ENCODE data around the gene GCLM.

Gene GCLM

DNA sequence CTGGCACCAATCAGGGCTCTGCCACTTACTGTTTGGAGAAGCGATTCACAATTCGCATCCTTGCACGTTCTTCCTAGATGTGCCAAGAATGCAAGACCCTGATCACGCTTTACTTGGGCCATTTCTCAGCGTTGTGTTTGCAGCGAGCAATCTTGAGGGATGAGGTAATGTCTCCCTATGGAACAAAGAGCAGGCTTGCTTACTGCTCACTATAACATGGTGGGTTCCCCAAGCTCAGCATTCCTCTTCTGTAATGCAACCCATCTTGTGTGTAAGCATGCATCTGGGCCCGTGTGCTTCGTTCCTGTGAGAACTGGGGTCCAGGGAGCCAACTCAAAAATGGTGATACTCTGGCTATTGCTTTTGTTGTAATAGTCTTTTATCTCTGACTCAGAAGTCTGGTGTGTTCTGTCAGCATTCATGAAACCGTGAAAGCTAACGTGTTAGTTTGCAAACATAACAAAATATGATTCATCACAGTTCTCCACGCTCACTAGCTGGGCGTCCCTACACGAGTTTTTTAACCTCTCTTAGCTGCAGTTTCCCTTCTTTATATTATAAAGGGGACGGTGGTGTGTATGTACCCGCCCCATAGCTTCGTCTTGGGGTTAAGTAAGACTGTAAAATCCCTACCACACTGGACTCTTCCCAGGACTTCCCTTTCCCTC, 63.6 kb downstream of the GCLM start:
- DNase-seq = no peak

DNA sequence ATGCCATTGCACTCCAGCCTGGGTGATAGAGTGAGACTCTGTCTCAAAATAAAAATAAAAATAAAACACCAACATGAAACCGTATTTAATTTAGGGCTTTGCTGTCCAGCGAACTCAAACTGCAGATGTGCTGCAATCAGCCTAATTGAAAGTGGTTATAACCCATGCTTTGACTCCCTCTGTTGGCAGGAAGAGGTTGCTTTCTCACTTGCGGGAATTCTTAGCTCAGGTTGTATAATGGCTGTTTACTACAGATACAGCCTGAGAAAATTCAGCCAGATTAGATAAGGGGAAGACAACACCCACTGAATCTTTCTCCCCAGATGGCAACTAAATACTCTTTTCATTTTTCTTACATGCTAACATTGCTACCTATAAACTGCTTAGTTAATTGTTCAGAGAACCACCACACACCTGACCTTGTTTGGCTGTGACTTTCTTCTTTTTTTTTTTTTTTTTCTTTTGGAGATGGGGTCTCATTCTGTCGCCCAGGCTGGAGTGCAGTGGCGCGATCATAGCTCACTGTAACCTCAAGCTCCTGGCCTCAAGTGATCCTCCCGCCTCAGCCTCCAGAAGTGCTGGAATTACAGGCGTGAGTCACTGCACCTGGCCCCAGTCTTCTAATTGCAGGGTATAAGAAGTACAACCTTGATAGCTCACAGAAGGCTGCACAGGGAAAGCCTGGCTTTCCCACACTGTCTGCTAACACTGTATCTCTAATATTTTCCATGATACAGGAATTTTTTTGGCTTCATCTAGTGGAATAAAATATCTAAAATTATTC, 64.8 kb downstream of the GCLM start:
- peak; percentile 70 for DNase-seq

DNA sequence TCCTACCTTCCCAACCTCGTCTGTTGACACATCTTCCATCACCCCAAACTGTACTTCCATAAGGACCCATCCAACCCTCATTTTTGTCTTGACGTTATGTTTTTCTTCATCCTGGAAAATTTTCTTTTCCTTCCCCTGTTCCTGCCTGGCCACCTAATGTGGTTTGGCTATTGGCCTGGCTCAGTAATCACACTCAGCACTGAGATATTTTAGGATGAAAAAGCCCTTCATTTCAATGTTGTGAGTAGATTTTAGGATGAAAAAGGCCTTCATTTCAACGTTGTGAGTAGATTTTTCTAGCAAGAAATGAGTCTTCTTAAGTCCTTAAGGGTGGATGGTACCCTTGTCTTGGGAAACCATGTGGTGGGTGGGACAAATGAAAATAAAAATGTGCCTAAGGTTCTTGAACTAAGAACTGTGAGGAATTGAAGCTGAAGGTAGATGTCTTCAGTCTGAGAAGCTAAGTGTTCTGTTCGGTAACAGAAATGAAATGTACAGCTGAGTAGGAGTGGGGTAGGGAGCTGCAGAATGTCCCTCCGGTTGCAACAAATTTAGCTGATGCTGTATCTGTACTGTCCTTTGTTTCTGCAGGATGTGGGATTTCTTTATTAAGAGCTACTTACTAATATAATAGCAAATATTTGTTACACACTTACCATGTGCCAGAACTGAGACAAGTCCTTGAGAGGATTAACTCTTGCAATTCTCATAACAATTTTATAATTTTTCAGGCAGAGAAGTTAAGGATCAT, 66.3 kb downstream of the GCLM start:
- DNase-seq = no peak

DNA sequence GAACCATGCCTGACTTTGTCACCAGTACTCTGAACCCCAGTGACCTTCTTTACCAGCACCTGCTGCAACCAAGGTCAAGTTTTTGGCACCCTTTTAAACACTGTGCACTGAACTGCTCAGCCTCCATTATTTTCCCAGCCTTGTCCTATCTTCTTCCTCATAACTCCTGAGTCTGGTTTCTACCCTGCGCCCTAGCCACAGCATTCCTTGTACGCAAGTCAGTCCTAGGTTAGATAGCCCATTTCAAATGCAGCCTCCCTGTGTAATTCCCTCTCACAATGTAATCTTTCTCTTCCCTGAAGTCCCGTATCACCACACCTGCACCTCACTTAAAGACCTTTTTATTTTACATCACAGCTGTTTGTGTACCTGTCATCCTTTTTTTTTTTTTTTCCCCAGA, 67.5 kb downstream of the GCLM start:
- DNase-seq = no peak

DNA sequence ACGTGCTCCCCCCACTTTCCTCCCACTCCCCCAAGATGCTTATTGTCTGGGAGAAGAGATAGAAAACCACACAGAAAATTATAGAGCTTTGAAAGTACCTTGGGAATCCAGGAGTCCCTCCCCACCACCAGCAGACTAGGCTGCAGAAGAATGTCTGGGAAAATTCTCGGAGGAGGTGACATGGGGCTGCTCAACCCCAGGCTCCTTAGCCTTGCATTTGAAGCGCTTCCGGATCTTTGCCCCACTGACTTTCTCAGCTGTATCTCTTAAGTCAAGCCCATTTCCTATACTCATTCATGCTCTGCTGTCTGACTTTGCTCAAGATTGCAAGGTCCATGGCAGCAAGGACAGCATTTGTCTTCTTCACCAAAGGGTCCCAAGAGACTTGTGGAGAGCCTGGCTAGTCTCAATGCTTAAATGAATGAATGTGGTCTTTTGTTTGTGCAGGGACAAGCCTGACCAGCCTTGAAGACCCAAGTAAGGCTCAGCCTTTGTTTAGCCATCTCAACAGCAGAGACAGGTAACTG, 68.2 kb downstream of the GCLM start:
- no peak for DNase-seq

DNA sequence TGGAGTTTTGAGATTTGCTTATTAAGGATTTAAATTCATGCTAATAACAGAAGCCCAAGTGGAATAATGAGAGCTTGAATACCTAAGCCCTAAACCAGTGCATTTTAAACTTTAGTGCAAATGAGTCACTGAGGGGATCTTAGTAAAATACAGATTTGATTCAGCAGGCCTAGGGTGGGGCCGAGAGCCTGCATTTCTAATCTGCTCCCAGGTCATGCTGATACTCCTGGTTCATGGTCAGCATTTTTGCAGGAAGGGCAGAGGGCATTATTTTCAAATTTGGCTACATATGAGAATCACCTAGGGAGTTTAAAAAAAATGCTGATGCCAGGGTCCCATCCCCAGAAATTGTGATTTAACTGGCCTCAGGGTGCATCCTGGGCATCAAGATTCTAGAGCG, 69.5 kb downstream of the GCLM start:
- no peak for DNase-seq

DNA sequence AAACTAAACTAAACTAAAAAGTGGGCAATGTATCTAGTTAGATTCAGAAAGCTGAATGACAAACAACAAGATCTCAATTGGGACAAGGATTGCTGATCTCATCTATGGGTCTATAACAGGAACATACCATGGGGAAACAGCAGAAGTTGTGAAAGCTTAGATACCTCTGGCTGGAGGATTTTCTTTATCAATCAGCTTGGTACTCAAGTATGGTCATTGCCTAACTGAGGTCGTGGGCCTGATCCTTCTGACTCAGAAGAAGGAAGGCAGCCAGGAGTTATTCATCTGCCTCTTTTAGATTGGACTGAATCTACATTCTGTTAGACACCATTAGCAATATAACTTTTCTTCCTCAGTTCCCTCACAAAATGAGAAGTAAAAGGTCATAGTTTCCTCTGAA, 69.9 kb downstream of the GCLM start:
- DNase-seq = no peak

DNA sequence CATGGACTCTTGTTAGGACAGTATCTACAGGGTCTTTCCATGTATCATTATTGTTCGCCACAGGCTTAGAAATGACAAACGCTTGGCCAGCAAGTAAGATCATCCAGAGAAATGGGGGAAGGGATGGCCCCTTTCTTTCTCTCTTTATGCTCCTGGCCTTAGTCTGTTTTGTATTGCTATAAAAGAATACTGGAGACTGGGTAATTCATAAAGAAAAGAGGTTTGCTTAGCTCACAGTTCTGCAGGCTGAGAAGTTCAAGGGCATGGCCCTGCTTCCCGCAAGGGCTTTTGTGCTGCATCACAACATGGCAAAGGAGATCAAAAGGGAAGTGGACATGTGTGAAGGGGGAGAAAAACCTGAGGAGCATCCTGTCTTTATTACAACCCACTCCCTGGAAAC, 71.3 kb downstream of the GCLM start:
- DNase-seq = no peak

Measured in retina (tissue), 1 donor.